Activated T-cell treated with anti-CD3 and anti-CD28 coated beads, Interleukin-2, amount 50 U/mL, for 4 hours (primary cell): ENCODE measurements around the gene RPL7A. TPM values are rescaled to one million over a fixed set of nuclear protein-coding genes. Genes with fewer than 3 reads are reported as not detected.

Experiments
- ATAC-seq, 2 donors: fragments of 200-7000 bp; cut with Tn5 transposase; one replicate each; pipeline ENCODE4 v1.10.0; 2021
- DNase-seq: peaks from one replicate; pipeline ENCODE4 v3.0.0-alpha.2; 2020
- H3K27me3 Mint-ChIP-seq: one replicate; pipeline ENCODE4 v1.8.0; 2021; ENCODE audit warnings: low read depth, mixed read lengths
- H3K36me3 Mint-ChIP-seq: one replicate; pipeline ENCODE4 v1.8.0; 2022; ENCODE audit warnings: mixed read lengths; ENCODE audit not compliant: insufficient read depth
- H3K4me1 Mint-ChIP-seq: one replicate; pipeline ENCODE4 v1.8.0; 2021; ENCODE audit warnings: low read depth, mixed read lengths
- H3K4me3 Mint-ChIP-seq: one replicate; pipeline ENCODE4 v1.8.0; 2021; ENCODE audit warnings: mild to moderate bottlenecking, moderate library complexity, mixed read lengths
- H3K9me3 Mint-ChIP-seq: one replicate; pipeline ENCODE4 v1.8.0; 2021; ENCODE audit warnings: mixed read lengths
- total RNA-seq, 3 donors: library from RNA; stranded (reverse); gene quantifications; one replicate each; pipeline ENCODE4 v1.2.1, GENCODE V29; 2021

Gene RPL7A
- total RNA-seq, 3 donors from 2014 or later, result 3,573 to 3,630 (median 3,625) TPM

- Mint-ChIP-seq H3K27me3 (no peaks in the 10 kb centered on the region), H3K36me3 (peaks cover 33% of the 10 kb centered on the region), H3K4me3 (no peak overlapping the region), H3K4me1 (peaks cover 49% of the 10 kb centered on the region), H3K9me3 (no peaks in the 10 kb centered on the region)
- ATAC-seq (no peak), DNase-seq (no peak)
These were observed 13.6 kb downstream of the RPL7A start for GRCh38 chr9:133361507-133362092.

GRCh38 chr9:133362359-133363044, 14.5 kb downstream of the RPL7A start:
- H3K9me3 Mint-ChIP-seq, result no peaks in the 10 kb centered on the region
- no peaks in the 10 kb centered on the region for H3K27me3 Mint-ChIP-seq
- H3K4me3 Mint-ChIP-seq, result no peak overlapping the region
- DNase-seq (no peak), ATAC-seq (no peak)
- H3K36me3 Mint-ChIP-seq, result peaks cover 33% of the 10 kb centered on the region
- H3K4me1 Mint-ChIP-seq, result peaks cover 47% of the 10 kb centered on the region

- no peak overlapping the region for H3K4me3 Mint-ChIP-seq
- no peaks in the 10 kb centered on the region for H3K27me3 Mint-ChIP-seq
- peaks cover 50% of the 10 kb centered on the region for H3K4me1 Mint-ChIP-seq
- ATAC-seq (no peak), DNase-seq (no peak)
- peaks cover 53% of the 10 kb centered on the region for H3K36me3 Mint-ChIP-seq
- H3K9me3 Mint-ChIP-seq, result no peaks in the 10 kb centered on the region
These were observed 18.4 kb downstream of the RPL7A start for GRCh38 chr9:133366435-133366834.

GRCh38 chr9:133367221-133367620, 19.2 kb downstream of the RPL7A start:
- no peak for ATAC-seq
- H3K9me3 Mint-ChIP-seq, result no peaks in the 10 kb centered on the region
- peaks cover 56% of the 10 kb centered on the region for H3K4me1 Mint-ChIP-seq
- H3K36me3 Mint-ChIP-seq, result peaks cover 49% of the 10 kb centered on the region
- no peaks in the 10 kb centered on the region for H3K27me3 Mint-ChIP-seq
- DNase-seq, result no peak
- H3K4me3 Mint-ChIP-seq, result no peak overlapping the region

- DNase-seq, result no peak
- Mint-ChIP-seq H3K9me3 (no peaks in the 10 kb centered on the region), H3K27me3 (no peaks in the 10 kb centered on the region), H3K36me3 (peaks cover 48% of the 10 kb centered on the region), H3K4me1 (peaks cover 62% of the 10 kb centered on the region), H3K4me3 (no peak overlapping the region)
- ATAC-seq, result no peak
These were observed 19.8 kb downstream of the RPL7A start for GRCh38 chr9:133367778-133368177.

- Mint-ChIP-seq H3K27me3 (no peaks in the 10 kb centered on the region), H3K9me3 (no peaks in the 10 kb centered on the region), H3K36me3 (peaks cover 45% of the 10 kb centered on the region), H3K4me3 (peak overlapping the region; percentile 98), H3K4me1 (peaks cover 68% of the 10 kb centered on the region)
- ATAC-seq, result no peak
- DNase-seq, result no peak
These were observed 20.3 kb downstream of the RPL7A start for GRCh38 chr9:133368249-133368881.

- H3K27me3 Mint-ChIP-seq, result no peaks in the 10 kb centered on the region
- peak overlapping the region; percentile 98 for H3K4me3 Mint-ChIP-seq
- DNase-seq, result no peak
- H3K9me3 Mint-ChIP-seq, result no peaks in the 10 kb centered on the region
- peaks cover 69% of the 10 kb centered on the region for H3K4me1 Mint-ChIP-seq
- H3K36me3 Mint-ChIP-seq, result peaks cover 38% of the 10 kb centered on the region
- no peak for ATAC-seq
These were observed 21.4 kb downstream of the RPL7A start for GRCh38 chr9:133369422-133369821.

GRCh38 chr9:133369933-133370332, 21.9 kb downstream of the RPL7A start:
- Mint-ChIP-seq H3K27me3 (no peaks in the 10 kb centered on the region), H3K36me3 (peaks cover 42% of the 10 kb centered on the region), H3K9me3 (no peaks in the 10 kb centered on the region), H3K4me1 (peaks cover 72% of the 10 kb centered on the region), H3K4me3 (peak overlapping the region; percentile 98)
- ATAC-seq (peak in 1 of 2 donors; percentile 25), DNase-seq (no peak)

GRCh38 chr9:133370685-133371084, 22.7 kb downstream of the RPL7A start:
- peaks cover 42% of the 10 kb centered on the region for H3K36me3 Mint-ChIP-seq

GRCh38 chr9:133371261-133371711, 23.3 kb downstream of the RPL7A start:
- H3K4me1 Mint-ChIP-seq, result peaks cover 66% of the 10 kb centered on the region
- no peaks in the 10 kb centered on the region for H3K27me3 Mint-ChIP-seq
- peak; percentile 69 to 73 for ATAC-seq
- H3K36me3 Mint-ChIP-seq, result peaks cover 39% of the 10 kb centered on the region
- H3K4me3 Mint-ChIP-seq, result peak overlapping the region; percentile 98
- peak; percentile 64 for DNase-seq
- no peaks in the 10 kb centered on the region for H3K9me3 Mint-ChIP-seq

More at GRCh38 chr9:133370685-133371084, 22.7 kb downstream of the RPL7A start:
- Mint-ChIP-seq H3K4me3 (peak overlapping the region; percentile 98), H3K4me1 (peaks cover 70% of the 10 kb centered on the region), H3K27me3 (no peaks in the 10 kb centered on the region), H3K9me3 (no peaks in the 10 kb centered on the region)
- ATAC-seq, result peak; percentile 23 to 25
- DNase-seq, result peak; percentile 41

- Mint-ChIP-seq H3K9me3 (no peaks in the 10 kb centered on the region), H3K27me3 (no peaks in the 10 kb centered on the region), H3K36me3 (peaks cover 39% of the 10 kb centered on the region), H3K4me3 (peak overlapping the region; percentile 98), H3K4me1 (peaks cover 66% of the 10 kb centered on the region)
- ATAC-seq (no peak), DNase-seq (no peak)
These were observed 24.1 kb downstream of the RPL7A start for GRCh38 chr9:133372144-133372543.

- no peaks in the 10 kb centered on the region for H3K27me3 Mint-ChIP-seq
- ATAC-seq (peak in 1 of 2 donors; percentile 1), DNase-seq (no peak)
- peaks cover 51% of the 10 kb centered on the region for H3K4me1 Mint-ChIP-seq
- H3K4me3 Mint-ChIP-seq, result peak overlapping the region; percentile 98
- peaks cover 25% of the 10 kb centered on the region for H3K36me3 Mint-ChIP-seq
- H3K9me3 Mint-ChIP-seq, result no peaks in the 10 kb centered on the region
These were observed 26.6 kb downstream of the RPL7A start for GRCh38 chr9:133374612-133375115.

GRCh38 chr9:133375116-133375723, 27.2 kb downstream of the RPL7A start:
- DNase-seq, result no peak
- no peaks in the 10 kb centered on the region for H3K9me3 Mint-ChIP-seq
- ATAC-seq, result peak in 1 of 2 donors; percentile 0
- H3K36me3 Mint-ChIP-seq, result peaks cover 21% of the 10 kb centered on the region
- H3K4me1 Mint-ChIP-seq, result peaks cover 45% of the 10 kb centered on the region
- H3K27me3 Mint-ChIP-seq, result no peaks in the 10 kb centered on the region
- H3K4me3 Mint-ChIP-seq, result peak overlapping the region; percentile 98
